HG03354 (cell line): ENCODE results near the gene PHOX2A.
"Not testable (repeated sequence)": the region's sequence is repeated elsewhere in the genome, so short reads cannot be mapped to it uniquely, and the experiment has no call there.

Source experiments
- ATAC-seq: cut with Tn5 transposase; IDR thresholded peaks from one replicate; pipeline ENCODE4 v1.9.1; 2021; ENCODE audit warnings: mild to moderate bottlenecking; ENCODE audit not compliant: unreplicated experiment, poor library complexity, severe bottlenecking

The PHOX2A gene

GRCh38 chr11:72244060-72244360 lies at the start of gene PHOX2A:
PHOX2A (minus strand) TSS chr11:72244176; CDS start chr11:72244004, 172 bp downstream.
- ATAC-seq, result no peak

- no peak for ATAC-seq
Observed at GRCh38 chr11:72293391-72293790, 49.4 kb upstream of the PHOX2A start.

- ATAC-seq, result no peak
Observed at GRCh38 chr11:72292106-72292785, 48.3 kb upstream of the PHOX2A start.

GRCh38 chr11:72290741-72291140 lies 46.8 kb upstream of the PHOX2A start:
- ATAC-seq, result not testable (repeated sequence)

GRCh38 chr11:72287293-72287692 lies 43.3 kb upstream of the PHOX2A start:
- no peak for ATAC-seq

GRCh38 chr11:72283947-72284346 lies 40.0 kb upstream of the PHOX2A start:
- ATAC-seq, result no peak

GRCh38 chr11:72280726-72281315 lies 36.8 kb upstream of the PHOX2A start:
- ATAC-seq, result no peak

GRCh38 chr11:72280037-72280436 lies 36.1 kb upstream of the PHOX2A start:
- ATAC-seq, result no peak

GRCh38 chr11:72278905-72279304 lies 34.9 kb upstream of the PHOX2A start:
- no peak for ATAC-seq

- ATAC-seq, result no peak
Observed at GRCh38 chr11:72274435-72274834, 30.5 kb upstream of the PHOX2A start.

GRCh38 chr11:72271980-72272379 lies 28.0 kb upstream of the PHOX2A start:
- ATAC-seq, result no peak

GRCh38 chr11:72267956-72268617 lies 24.1 kb upstream of the PHOX2A start:
- ATAC-seq, result no peak

- not testable (repeated sequence) for ATAC-seq
Observed at GRCh38 chr11:72266960-72267359, 23.0 kb upstream of the PHOX2A start.

- ATAC-seq, result no peak
Observed at GRCh38 chr11:72265951-72266350, 22.0 kb upstream of the PHOX2A start.

- no peak for ATAC-seq
Observed at GRCh38 chr11:72263361-72263760, 19.4 kb upstream of the PHOX2A start.

GRCh38 chr11:72260574-72260973 lies 16.6 kb upstream of the PHOX2A start:
- ATAC-seq, result no peak

GRCh38 chr11:72259490-72259889 lies 15.5 kb upstream of the PHOX2A start:
- ATAC-seq, result no peak

GRCh38 chr11:72257570-72257969 lies 13.6 kb upstream of the PHOX2A start:
- ATAC-seq, result no peak

- no peak for ATAC-seq
Observed at GRCh38 chr11:72254299-72254993, 10.5 kb upstream of the PHOX2A start.

GRCh38 chr11:72253392-72253791 lies 9.4 kb upstream of the PHOX2A start:
- ATAC-seq, result no peak

GRCh38 chr11:72251614-72252013 lies 7.6 kb upstream of the PHOX2A start:
- no peak for ATAC-seq
